VCaP (cell line): ENCODE results near the gene WDPCP.
"Not testable (repeated sequence)": the region's sequence is repeated elsewhere in the genome, so short reads cannot be mapped to it uniquely, and the experiment has no call there.

Experiments
- H3K27ac ChIP-seq: fragments of 450-650 bp; 2 replicates; pipeline ENCODE4 v1.5.1; 2017
- CTCF ChIP-seq: fragments of 450-650 bp; conservative IDR thresholded peaks from 2 replicates; pipeline ENCODE4 v1.5.1; 2017; ENCODE audit warnings: mild to moderate bottlenecking, moderate library complexity

Gene WDPCP

GRCh38 chr2:63372549-63372948, 215.7 kb downstream of the WDPCP start:
- H3K27ac ChIP-seq: no peak overlapping the region
- no peak for TF ChIP-seq CTCF

- no peak overlapping the region for H3K27ac ChIP-seq
- no peak for TF ChIP-seq CTCF
Measured at GRCh38 chr2:63369146-63369545, 219.1 kb downstream of the WDPCP start.

- no peak for TF ChIP-seq CTCF
Measured at GRCh38 chr2:63364866-63365265, 223.4 kb downstream of the WDPCP start.

GRCh38 chr2:63357722-63358121, 230.6 kb downstream of the WDPCP start:
- H3K27ac ChIP-seq: not testable (repeated sequence)

More at GRCh38 chr2:63364866-63365265, 223.4 kb downstream of the WDPCP start:
- H3K27ac ChIP-seq: no peak overlapping the region

- no peak for TF ChIP-seq CTCF
- no peak overlapping the region for H3K27ac ChIP-seq
Measured at GRCh38 chr2:63347361-63347760, 240.9 kb downstream of the WDPCP start.

- TF ChIP-seq CTCF: no peak
- no peak overlapping the region for H3K27ac ChIP-seq
Measured at GRCh38 chr2:63346411-63346810, 241.9 kb downstream of the WDPCP start.

- no peak overlapping the region for H3K27ac ChIP-seq
- TF ChIP-seq CTCF: no peak
Measured at GRCh38 chr2:63345285-63345633, 243.0 kb downstream of the WDPCP start.

- no peak for TF ChIP-seq CTCF
- H3K27ac ChIP-seq: no peak overlapping the region
Measured at GRCh38 chr2:63344575-63345284, 243.5 kb downstream of the WDPCP start.
